AG09319 (cell line): Measurements from ENCODE around the gene RAPGEF1.

Experiments
- DNase-seq: peaks from one replicate; pipeline ENCODE4 v3.0.0-alpha.2; 2010; ENCODE audit warnings: low read depth; ENCODE audit errors: extremely low read depth
- TF ChIP-seq, protein P1 (sequence below): IDR thresholded peaks from 2 replicates; pipeline ENCODE4 v1.5.1; 2011; ENCODE audit warnings: low read depth, mild to moderate bottlenecking, inconsistent platforms, low read length, moderate library complexity

The RAPGEF1 gene

DNA sequence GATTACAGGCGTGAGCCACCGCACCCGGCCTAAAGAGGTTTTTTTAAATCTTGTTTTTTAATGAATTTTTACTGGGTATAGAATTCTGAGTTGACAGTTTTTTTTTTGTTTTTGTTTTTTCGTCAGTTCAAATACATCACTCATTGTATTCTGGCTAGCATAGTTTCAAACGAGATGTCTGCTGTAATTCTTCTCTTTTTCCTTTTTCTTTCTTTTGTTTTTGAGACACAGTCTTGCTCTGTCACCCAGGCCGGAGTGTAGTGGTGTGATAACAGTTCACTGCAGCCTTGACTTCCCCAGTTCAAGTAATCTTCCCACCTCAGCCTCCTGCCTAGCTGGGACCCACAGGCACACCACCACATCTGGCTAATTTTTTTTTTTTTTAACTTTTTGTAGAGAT, 196.7 kb downstream of the RAPGEF1 start:
- DNase-seq = no peak
- TF ChIP-seq, protein P1, sequence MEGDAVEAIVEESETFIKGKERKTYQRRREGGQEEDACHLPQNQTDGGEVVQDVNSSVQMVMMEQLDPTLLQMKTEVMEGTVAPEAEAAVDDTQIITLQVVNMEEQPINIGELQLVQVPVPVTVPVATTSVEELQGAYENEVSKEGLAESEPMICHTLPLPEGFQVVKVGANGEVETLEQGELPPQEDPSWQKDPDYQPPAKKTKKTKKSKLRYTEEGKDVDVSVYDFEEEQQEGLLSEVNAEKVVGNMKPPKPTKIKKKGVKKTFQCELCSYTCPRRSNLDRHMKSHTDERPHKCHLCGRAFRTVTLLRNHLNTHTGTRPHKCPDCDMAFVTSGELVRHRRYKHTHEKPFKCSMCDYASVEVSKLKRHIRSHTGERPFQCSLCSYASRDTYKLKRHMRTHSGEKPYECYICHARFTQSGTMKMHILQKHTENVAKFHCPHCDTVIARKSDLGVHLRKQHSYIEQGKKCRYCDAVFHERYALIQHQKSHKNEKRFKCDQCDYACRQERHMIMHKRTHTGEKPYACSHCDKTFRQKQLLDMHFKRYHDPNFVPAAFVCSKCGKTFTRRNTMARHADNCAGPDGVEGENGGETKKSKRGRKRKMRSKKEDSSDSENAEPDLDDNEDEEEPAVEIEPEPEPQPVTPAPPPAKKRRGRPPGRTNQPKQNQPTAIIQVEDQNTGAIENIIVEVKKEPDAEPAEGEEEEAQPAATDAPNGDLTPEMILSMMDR = no peak

DNA sequence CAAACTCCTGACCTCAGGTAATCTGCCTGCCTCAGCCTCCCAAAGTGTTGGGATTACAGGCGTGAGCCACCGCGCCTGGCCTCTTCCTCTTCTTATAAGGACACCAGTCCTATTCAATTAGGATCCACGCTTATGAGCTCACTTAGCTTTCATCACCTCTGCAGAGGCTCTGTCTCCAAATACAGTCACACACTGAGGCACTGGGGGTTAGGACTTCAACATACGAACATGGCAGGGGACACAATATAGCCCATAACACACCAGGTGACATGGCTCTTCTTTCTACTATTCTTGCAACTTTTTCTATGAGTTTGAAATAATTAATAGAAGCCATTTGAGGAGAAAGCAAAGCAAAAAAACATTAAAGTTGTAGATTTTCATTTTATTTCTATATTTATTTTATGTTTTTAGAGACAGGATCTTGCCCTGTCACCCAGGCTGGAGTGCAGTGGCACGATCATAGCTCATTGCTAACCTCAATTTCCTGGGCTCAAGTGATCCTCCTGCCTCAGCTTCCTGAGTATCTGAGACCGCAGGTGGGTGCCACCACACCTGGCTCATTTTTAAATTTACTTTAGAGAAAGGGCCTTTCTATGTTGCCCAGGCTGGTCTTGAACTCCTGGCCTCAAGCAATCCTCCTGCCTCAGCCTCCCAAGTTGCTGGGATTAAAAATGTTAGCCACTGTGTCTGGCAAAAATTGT, 200.5 kb downstream of the RAPGEF1 start:
- TF ChIP-seq, protein P1 = no peak
- DNase-seq = no peak

DNA sequence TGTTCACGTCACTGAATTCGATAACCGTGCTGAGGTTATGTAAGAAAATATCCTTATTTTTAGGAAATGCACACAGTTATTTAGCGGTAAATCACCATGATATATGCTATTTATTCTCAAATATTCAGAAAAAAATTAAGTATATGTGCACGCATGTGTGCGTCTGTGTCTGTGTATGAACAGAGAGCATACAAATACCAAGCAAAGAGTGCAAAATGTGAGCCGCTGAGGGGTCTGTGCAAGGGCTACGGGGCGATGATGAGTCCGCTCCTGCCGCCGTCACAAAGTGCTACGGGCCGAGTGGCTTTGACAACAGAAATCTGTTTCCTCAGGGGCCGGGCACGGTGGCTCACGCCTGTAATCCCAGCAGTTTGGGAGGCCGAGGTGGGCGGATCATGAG, 201.9 kb downstream of the RAPGEF1 start:
- no peak for DNase-seq
- TF ChIP-seq, protein P1 = no peak

DNA sequence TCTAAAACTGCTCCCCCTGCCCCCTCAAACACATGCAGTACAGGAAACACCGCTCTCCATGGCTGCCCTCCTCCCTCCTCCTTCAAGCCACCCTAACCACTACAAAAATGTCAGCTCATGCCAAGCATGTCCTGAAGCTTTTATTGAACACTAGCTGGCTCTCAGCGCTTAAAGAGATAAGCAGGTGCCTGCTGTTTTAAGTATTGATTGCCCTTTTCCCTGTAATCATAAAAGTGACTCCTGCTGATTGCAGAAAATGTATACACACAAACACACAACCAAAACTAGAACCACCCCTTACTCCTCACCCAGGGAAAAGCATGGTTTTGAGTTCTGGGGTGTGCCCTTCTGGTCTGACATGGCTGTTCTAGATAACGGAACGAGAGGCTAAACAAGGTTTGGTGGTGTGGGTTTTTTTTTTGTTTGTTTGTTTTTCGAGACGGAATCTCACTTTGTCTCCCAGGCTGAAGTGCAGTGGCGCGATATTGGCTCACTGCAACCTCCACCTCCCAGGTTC, 205.1 kb downstream of the RAPGEF1 start:
- TF ChIP-seq, protein P1 = no peak
- no peak for DNase-seq

DNA sequence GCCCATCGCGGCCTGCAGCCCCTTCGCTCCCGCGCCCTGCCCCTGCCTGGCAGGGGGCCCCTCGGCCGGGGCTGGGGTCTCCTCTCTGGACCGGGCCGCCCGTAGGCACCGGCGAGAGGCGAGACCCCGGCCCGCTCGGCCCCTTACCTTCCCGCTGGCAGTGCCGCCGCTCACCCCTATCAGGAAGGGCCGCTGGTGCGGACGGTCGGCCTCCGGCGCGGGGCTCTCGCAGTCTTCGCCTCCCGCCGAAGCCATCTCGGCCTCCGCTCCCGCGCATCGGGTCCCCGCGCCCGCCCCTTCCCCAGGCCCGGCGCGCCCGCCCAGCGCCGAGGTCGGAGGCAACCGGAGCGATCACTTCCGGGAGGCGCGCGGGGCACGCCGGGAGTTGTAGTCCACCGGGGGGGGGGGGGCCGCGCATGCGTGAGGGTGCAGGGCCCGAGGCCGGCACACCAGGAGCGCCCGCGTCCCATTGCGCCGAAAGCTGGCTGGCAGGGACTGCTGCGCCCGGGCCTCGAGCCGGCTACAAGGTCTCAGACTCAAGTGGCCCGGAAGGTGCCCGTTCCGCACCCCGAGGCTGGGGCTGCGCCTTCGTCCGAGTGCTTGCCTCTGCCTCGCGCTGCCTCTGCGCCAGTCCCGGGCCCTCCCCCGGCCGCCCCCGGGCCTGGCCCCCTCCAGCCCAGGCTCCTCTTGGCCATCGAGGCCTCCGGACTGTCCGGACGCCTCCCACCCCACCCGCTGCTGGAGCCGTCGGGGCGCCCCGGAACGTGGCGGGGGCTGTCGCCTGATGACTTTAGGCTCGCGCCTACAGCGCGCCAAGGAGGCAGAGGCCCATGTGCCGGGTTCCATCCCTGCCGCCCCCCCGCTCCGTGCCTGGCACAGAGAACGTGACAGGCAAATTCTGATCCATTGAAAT, 208.7 kb downstream of the RAPGEF1 start, which contains the start of gene UCK1:
Gene UCK1, minus strand, starts transcription at position 344 of the 913 bp plus-strand sequence. Its CDS starts 89 bp downstream, at position 255.
- TF ChIP-seq, protein P1 = no peak
- peak; percentile 47 for DNase-seq

DNA sequence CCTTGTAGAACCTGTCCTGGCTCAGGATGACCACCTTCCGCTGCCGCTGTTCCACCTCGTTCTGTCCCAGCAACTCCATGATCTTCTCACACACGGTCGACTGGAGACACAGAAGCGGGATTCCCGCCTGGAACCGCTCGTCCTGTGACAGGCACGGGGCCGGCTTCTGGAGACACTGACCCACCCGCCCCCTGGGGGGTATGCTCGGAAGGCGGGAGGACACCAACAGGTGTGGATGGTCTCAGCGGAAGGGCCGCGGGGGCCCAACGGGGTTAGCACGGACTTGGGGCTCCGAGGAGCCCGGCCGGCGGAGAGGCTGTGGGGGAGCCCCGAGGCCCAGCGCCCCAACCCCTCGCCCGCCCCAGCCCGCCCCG, 209.3 kb downstream of the RAPGEF1 start:
- TF ChIP-seq, protein P1 = peak; percentile 10
- DNase-seq = no peak
